ENCODE results near the gene SMC1B.

GRCh38 chr22:45398214-45398613, 15.2 kb downstream of the SMC1B start:
- no peak for TF ChIP-seq EZH2 (IDR thresholded peaks at IDR 0.05; ENCODE audit: low read depth, low read length, severe bottlenecking)
- TF ChIP-seq CBX5 (IDR thresholded peaks at IDR 0.05; ENCODE audit: low read depth, low read length): no peak
- no peak for TF ChIP-seq CTCF (IDR thresholded peaks at IDR 0.05; ENCODE audit: control extremely low read depth in 1 of 3, insufficient read depth in 1 of 3, low read depth in 1 of 3, low read length in 3 of 3)
- no peak for TF ChIP-seq CHD2 (IDR thresholded peaks at IDR 0.05; ENCODE audit: low read length)
- no peak for TF ChIP-seq TAF1 (IDR thresholded peaks at IDR 0.05; ENCODE audit: low read depth, low read length)
- no peak for TF ChIP-seq POLR2A (IDR thresholded peaks at IDR 0.05; ENCODE audit: control extremely low read depth in 1 of 2, low read depth in 2 of 2, low read length in 2 of 2)
